Stimulated activated CD4-positive, alpha-beta T cell treated with anti-CD3 and anti-CD28 coated beads, Interleukin-1b, Interleukin-23, amount 100 ng/mL, for 24 hours (primary cell): ENCODE results near the gene SPINK4.

Experiments
- DNase-seq, 4 experiments: peaks; one replicate each; pipeline ENCODE4 v3.0.0-alpha.2; 2020; ENCODE audit warnings: low read depth in 4 of 4, low spot score in 1 of 4

The SPINK4 gene

GRCh38 chr9:33256236-33256635 lies 16.3 kb downstream of the SPINK4 start:
- no peak for DNase-seq

GRCh38 chr9:33257276-33257675 lies 17.3 kb downstream of the SPINK4 start:
- DNase-seq, result no peak

DNA sequence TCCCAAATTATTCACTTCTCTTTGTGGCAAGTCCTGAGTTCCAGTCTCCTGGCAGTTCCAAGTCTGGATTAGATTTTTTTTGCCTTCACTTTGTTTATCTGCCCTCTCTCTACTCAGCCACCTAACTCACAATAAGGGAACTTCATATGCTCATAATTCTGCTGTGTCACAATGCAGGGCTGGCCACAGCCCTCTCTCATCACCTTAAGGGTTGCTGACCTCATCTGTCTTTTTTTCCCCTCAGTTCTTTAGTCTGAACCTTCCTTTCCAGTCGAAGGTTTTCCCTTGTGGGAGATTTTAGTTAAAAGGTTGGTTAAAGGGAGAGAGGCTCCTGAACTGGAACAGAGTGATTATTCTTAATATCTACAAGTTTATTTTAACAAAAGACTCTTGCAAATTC lies 20.4 kb downstream of the SPINK4 start:
- no peak for DNase-seq

- no peak for DNase-seq
These were observed 23.4 kb downstream of the SPINK4 start for GRCh38 chr9:33263131-33264002.

DNA sequence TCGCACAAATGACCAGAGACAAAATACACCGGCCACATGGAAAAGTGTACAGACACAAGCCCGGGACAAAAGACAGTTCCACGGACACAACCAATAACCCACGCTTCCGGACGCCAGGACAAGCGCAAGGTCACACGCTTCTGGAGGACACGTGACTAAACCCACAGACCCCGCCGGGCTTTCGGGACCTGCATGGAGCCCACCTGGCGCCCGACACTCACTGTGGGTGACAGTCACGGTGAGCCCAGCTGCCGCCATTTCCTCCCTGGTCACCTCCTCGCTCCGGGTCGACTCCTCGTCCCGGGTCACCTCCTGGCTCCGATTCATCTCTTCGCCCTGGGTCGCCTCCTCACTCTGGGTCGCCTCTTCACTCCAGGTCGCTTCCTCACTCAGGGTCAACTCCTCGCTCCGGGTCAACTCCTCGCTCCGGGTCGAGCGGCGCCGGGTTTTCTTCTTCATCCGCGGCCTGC lies 24.1 kb downstream of the SPINK4 start:
- DNase-seq, result peak; percentile 8 to 31 (median 20)

- peak; percentile 98 to 100 (median 99) for DNase-seq
These were observed 24.7 kb downstream of the SPINK4 start, which contains the start of the genes BAG1 and CHMP5 for GRCh38 chr9:33264473-33265177. Gene BAG1 (minus strand): TSS chr9:33264708. Gene CHMP5 (plus strand): TSS chr9:33265049. CDS start chr9:33265079, 30 bp downstream.

- DNase-seq, result no peak
These were observed 25.4 kb downstream of the SPINK4 start for GRCh38 chr9:33265211-33265865.

- no peak for DNase-seq
These were observed 27.3 kb downstream of the SPINK4 start for GRCh38 chr9:33267151-33267767.

DNA sequence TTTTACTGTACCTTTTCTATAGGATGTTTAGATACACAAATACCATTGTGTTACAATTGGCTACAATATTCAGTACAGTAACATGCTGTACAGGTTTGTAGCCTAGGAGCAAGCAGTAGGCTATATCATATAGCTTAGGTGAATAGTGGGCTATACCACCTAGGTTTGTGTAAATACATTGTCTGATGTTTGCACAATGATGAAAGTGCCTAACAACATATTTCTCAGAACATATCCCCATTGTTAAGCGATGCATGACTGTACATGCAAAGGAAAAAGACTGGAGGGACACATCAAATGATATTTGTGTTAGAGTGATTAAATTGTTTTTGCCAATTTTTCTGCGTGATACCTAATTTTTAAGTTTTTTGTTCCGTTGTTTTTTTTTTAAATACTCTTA lies 30.2 kb downstream of the SPINK4 start:
- DNase-seq, result no peak

DNA sequence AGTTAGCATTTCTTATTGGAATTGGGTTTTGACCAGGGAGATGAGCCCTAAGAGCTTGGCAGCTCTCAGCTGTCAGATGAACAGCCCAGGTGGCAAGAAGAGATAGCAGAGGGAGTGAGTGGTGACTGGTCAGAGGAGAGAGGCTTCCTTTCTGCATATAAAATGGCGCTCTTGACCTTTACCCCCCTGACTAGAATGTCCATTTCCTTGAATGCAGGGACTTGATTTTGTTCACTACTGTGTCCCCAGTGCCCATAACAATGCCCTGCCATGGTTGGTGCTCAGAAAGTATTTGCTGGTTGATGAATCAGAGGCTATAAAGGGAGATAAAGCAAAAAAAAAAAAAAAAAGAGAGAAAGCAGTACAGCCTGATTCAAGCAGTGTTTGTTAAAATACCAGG lies 32.1 kb downstream of the SPINK4 start:
- DNase-seq, result no peak

DNA sequence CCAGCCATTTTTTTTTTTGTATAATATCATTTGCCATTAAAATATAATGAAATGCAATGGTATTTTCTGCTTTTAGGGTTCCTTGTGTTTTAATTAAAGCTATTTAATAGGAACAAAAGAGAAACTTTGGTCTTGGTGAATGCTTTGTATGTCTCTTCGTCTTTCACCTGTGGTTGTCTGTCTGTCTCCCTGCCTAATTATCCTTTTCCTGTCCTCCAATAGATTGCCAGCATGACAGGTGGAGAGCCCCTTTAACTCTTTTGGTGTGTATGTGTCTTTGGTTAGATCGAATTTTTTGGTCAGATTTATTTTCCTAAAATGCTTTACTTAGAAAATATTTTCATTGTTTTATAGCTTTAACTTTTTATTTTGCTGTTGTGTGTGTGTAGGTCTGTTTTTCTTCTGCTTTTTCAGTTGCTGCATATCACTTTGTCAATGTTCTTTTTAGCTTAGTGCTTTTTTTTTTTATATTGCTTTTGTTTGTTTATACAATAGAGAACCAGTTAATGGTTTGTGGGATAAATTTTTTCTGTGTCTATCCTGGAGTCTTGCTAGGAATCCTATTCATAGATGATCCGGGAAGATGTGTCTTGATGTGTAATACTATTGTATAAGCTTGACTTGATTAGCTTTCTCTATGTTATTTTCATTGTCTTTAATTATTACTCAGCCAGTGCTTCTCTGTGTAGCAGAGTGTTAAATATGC lies 33.5 kb downstream of the SPINK4 start:
- no peak for DNase-seq

GRCh38 chr9:33273972-33274328 lies 34.0 kb downstream of the SPINK4 start:
- DNase-seq, result no peak

DNA sequence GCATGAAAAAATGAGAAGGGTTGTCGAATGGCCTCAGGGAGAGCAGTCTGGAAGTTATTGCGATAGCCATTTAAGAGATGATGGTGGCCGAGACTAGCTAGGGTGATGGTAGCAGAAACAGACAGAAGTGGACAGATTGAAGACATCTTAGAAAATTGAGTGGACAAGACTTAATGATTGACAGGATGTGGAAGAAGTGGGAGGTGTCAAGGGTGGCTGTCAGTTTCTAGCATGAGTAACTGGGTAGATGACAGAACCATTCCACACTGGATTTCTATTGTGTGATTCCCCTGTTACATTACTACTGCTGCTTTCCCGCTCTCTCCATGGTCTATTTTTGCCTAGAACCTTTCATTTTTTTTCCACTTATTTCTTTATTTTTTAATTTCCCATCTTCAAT lies 37.5 kb downstream of the SPINK4 start:
- no peak for DNase-seq

- DNase-seq, result no peak
These were observed 45.5 kb downstream of the SPINK4 start for GRCh38 chr9:33285502-33285901.

DNA sequence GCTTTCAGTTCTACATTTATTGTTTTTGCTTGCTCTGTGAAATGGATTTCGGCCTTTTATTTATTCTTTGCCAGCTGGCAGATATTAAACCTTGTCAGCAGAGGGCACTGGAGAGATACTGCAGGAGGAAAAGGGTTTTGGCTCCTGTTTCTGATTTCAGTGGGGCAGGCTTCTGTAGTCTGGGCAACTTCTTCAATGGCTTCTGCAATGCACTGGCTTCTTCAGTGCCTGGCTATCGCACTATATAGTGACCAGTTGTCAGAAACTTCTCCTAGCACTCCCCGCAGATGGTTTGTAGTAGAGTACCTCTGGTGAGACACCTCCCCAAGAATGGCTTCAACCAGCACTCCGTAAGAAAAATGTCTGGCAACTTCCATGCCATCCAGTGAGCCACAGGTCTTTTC lies 47.1 kb downstream of the SPINK4 start:
- peak in 1 of 4 experiments; percentile 26 for DNase-seq

- DNase-seq, result no peak
These were observed 48.3 kb downstream of the SPINK4 start for GRCh38 chr9:33288235-33288634.

- no peak for DNase-seq
These were observed 49.0 kb downstream of the SPINK4 start for GRCh38 chr9:33288828-33289483.

DNA sequence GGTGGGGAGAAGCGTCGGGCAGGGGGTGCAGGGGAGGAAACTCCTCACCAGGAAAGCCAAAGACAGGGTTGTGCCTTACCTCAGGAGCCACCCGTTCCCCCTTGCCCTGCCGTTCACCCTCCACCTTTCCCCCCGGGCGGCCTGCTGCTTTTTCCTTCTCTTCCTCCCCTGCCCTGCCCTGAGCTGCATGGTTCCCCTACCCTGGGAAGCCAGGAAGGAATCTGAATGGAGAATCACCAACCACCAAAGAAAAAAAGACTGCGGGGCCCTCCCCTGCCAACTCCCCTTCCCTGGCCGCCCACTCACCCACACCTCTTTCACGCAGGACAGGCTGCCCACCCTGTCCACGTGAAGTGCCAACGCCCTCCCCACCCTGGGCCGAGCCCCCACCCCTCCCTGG lies 49.5 kb downstream of the SPINK4 start:
- no peak for DNase-seq

GRCh38 chr9:33289936-33290246 lies 49.9 kb downstream of the SPINK4 start:
- no peak for DNase-seq
